ENCODE data around the gene PCGF3.

The PCGF3 gene

GRCh38 chr4:682490-683172, 23.0 kb upstream of the PCGF3 start:
- H3K4me2 ChIP-seq, result no peak overlapping the region
- H4K20me1 ChIP-seq (ENCODE audit: insufficient read depth), result no peaks in the 10 kb centered on the region
- no peaks in the 10 kb centered on the region for H3K36me3 ChIP-seq (ENCODE audit: insufficient read depth)
- H3K4me3 ChIP-seq (IDR thresholded peaks at IDR 0.05; ENCODE audit: insufficient read depth, low read depth, low read length), result no peak overlapping the region
- H3K27me3 ChIP-seq (ENCODE audit: insufficient read depth, low read depth), result no peaks in the 10 kb centered on the region
- no peaks in the 10 kb centered on the region for H3K79me2 ChIP-seq (ENCODE audit: insufficient read depth, low read depth)
- H3K9ac ChIP-seq, result no peak overlapping the region
- H3K4me1 ChIP-seq (ENCODE audit: low read depth, poor library complexity, severe bottlenecking), result no peaks in the 10 kb centered on the region
- no peak overlapping the region for H3K27ac ChIP-seq
- H2AFZ ChIP-seq (ENCODE audit: low read depth), result no peak overlapping the region
- TF ChIP-seq, protein P1, sequence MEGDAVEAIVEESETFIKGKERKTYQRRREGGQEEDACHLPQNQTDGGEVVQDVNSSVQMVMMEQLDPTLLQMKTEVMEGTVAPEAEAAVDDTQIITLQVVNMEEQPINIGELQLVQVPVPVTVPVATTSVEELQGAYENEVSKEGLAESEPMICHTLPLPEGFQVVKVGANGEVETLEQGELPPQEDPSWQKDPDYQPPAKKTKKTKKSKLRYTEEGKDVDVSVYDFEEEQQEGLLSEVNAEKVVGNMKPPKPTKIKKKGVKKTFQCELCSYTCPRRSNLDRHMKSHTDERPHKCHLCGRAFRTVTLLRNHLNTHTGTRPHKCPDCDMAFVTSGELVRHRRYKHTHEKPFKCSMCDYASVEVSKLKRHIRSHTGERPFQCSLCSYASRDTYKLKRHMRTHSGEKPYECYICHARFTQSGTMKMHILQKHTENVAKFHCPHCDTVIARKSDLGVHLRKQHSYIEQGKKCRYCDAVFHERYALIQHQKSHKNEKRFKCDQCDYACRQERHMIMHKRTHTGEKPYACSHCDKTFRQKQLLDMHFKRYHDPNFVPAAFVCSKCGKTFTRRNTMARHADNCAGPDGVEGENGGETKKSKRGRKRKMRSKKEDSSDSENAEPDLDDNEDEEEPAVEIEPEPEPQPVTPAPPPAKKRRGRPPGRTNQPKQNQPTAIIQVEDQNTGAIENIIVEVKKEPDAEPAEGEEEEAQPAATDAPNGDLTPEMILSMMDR (conservative IDR thresholded peaks at IDR 0.05; ENCODE audit: low read depth, low read length), result no peak

- H3K4me2 ChIP-seq, result no peak overlapping the region
- no peaks in the 10 kb centered on the region for H3K4me1 ChIP-seq (ENCODE audit: low read depth, poor library complexity, severe bottlenecking)
- TF ChIP-seq, protein P1 (conservative IDR thresholded peaks at IDR 0.05; ENCODE audit: low read depth, low read length), result no peak
- no peak overlapping the region for H3K4me3 ChIP-seq (IDR thresholded peaks at IDR 0.05; ENCODE audit: insufficient read depth, low read depth, low read length)
- H3K27me3 ChIP-seq (ENCODE audit: insufficient read depth, low read depth), result no peaks in the 10 kb centered on the region
- no peak overlapping the region for H2AFZ ChIP-seq (ENCODE audit: low read depth)
- no peaks in the 10 kb centered on the region for H3K79me2 ChIP-seq (ENCODE audit: insufficient read depth, low read depth)
- no peaks in the 10 kb centered on the region for H4K20me1 ChIP-seq (ENCODE audit: insufficient read depth)
- no peak overlapping the region for H3K27ac ChIP-seq
- H3K9ac ChIP-seq, result no peak overlapping the region
- no peaks in the 10 kb centered on the region for H3K36me3 ChIP-seq (ENCODE audit: insufficient read depth)
These were observed 22.3 kb upstream of the PCGF3 start for GRCh38 chr4:683247-683897.

- H3K4me2 ChIP-seq, result no peak overlapping the region
- H3K36me3 ChIP-seq (ENCODE audit: insufficient read depth), result no peaks in the 10 kb centered on the region
- H3K4me3 ChIP-seq (IDR thresholded peaks at IDR 0.05; ENCODE audit: insufficient read depth, low read depth, low read length), result no peak overlapping the region
- no peaks in the 10 kb centered on the region for H3K79me2 ChIP-seq (ENCODE audit: insufficient read depth, low read depth)
- H3K4me1 ChIP-seq (ENCODE audit: low read depth, poor library complexity, severe bottlenecking), result no peaks in the 10 kb centered on the region
- no peak overlapping the region for H3K27ac ChIP-seq
- no peak overlapping the region for H2AFZ ChIP-seq (ENCODE audit: low read depth)
- H3K9ac ChIP-seq, result no peak overlapping the region
- TF ChIP-seq, protein P1 (conservative IDR thresholded peaks at IDR 0.05; ENCODE audit: low read depth, low read length), result no peak
- no peaks in the 10 kb centered on the region for H3K27me3 ChIP-seq (ENCODE audit: insufficient read depth, low read depth)
- H4K20me1 ChIP-seq (ENCODE audit: insufficient read depth), result no peaks in the 10 kb centered on the region
These were observed 21.5 kb upstream of the PCGF3 start for GRCh38 chr4:683982-684622.

GRCh38 chr4:684623-685327, 20.9 kb upstream of the PCGF3 start:
- Histone ChIP-seq H3K4me1 (ENCODE audit: low read depth, poor library complexity, severe bottlenecking) (no peaks in the 10 kb centered on the region), H3K9ac (no peak overlapping the region), H3K27ac (no peak overlapping the region), H4K20me1 (ENCODE audit: insufficient read depth) (no peaks in the 10 kb centered on the region), H3K4me3 (IDR thresholded peaks at IDR 0.05; ENCODE audit: insufficient read depth, low read depth, low read length) (no peak overlapping the region), H2AFZ (ENCODE audit: low read depth) (no peak overlapping the region), H3K4me2 (no peak overlapping the region), H3K79me2 (ENCODE audit: insufficient read depth, low read depth) (no peaks in the 10 kb centered on the region), H3K27me3 (ENCODE audit: insufficient read depth, low read depth) (no peaks in the 10 kb centered on the region), H3K36me3 (ENCODE audit: insufficient read depth) (no peaks in the 10 kb centered on the region)
- TF ChIP-seq, protein P1 (conservative IDR thresholded peaks at IDR 0.05; ENCODE audit: low read depth, low read length), result no peak

All from KMS-11 (cell line).